ENCODE results near the gene SFXN1.

DNA sequence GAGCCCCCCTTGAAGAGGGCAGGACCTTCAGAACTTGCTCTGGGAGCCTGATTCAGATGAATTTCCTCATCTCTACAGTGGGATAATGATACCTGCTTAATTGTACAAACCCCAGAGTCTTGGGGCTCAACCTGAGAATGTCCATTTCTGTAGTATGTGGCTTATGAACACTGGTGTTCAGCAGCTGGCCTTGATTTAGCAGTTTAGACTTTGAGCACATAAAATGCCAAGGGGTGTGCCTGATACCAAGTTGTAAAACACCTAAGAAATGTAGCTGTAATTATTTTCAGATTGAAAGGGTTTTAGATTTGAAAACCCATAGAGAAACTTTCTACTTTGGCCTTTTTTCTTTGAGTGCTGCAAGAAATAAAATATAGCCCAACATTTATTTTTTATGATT lies 44.9 kb downstream of the SFXN1 start:
- TF ChIP-seq BHLHE40 (IDR thresholded peaks at IDR 0.05; ENCODE audit: low read depth, low read length) (no peak), CTCF (conservative IDR thresholded peaks at IDR 0.05; ENCODE audit: low read depth, low read length) (no peak), POLR2A (IDR thresholded peaks at IDR 0.05; ENCODE audit: low read depth, low read length) (no peak), RAD21 (IDR thresholded peaks at IDR 0.05; ENCODE audit: low read length) (no peak), CEBPB (IDR thresholded peaks at IDR 0.05; ENCODE audit: low read depth, low read length) (no peak), CHD1 (IDR thresholded peaks at IDR 0.05; ENCODE audit: low read depth, low read length) (no peak)
- TF ChIP-seq, protein P1, sequence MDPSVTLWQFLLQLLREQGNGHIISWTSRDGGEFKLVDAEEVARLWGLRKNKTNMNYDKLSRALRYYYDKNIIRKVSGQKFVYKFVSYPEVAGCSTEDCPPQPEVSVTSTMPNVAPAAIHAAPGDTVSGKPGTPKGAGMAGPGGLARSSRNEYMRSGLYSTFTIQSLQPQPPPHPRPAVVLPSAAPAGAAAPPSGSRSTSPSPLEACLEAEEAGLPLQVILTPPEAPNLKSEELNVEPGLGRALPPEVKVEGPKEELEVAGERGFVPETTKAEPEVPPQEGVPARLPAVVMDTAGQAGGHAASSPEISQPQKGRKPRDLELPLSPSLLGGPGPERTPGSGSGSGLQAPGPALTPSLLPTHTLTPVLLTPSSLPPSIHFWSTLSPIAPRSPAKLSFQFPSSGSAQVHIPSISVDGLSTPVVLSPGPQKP (IDR thresholded peaks at IDR 0.05; ENCODE audit: borderline replicate concordance, low read depth, low read length): no peak
